Lung microvascular endothelial cell (primary cell): ENCODE data around the gene LEAP2. TPM values are rescaled to one million over a fixed set of nuclear protein-coding genes. Genes with fewer than 3 reads are reported as not detected.

Experiments
- DNase-seq, 2 donors: peaks; one replicate each; pipeline versions ENCODE4 v3.0.0 to v3.0.0-alpha.2; 2010; ENCODE audit warnings: low read depth in 2 of 2
- total RNA-seq: library from RNA; depleted of rRNA; stranded (reverse); fragments of >200 nt; gene quantifications from 2 replicates; pipeline ENCODE4 v1.2.1, GENCODE V29; 2014

LEAP2 gene
- total RNA-seq: under 0.01 TPM in 1 of 2 replicates, not detected in the other

- DNase-seq: peak in 1 of 2 donors; percentile 18
Observed at GRCh38 chr5:132873119-132873929, at the start of gene LEAP2. Gene LEAP2, plus strand, starts transcription at chr5:132873668. Its CDS starts 27 bp downstream, at chr5:132873695.

GRCh38 chr5:132824426-132824825 lies 49.0 kb upstream of the LEAP2 start:
- no peak for DNase-seq

GRCh38 chr5:132825033-132825833 lies 48.2 kb upstream of the LEAP2 start:
- DNase-seq: no peak

GRCh38 chr5:132825834-132826391 lies 47.6 kb upstream of the LEAP2 start:
- DNase-seq: no peak

- DNase-seq: peak in 1 of 2 donors; percentile 42
Observed at GRCh38 chr5:132826424-132827082, 46.9 kb upstream of the LEAP2 start.

GRCh38 chr5:132827943-132828673 lies 45.4 kb upstream of the LEAP2 start:
- no peak for DNase-seq

- DNase-seq: no peak
Observed at GRCh38 chr5:132828846-132829494, 44.5 kb upstream of the LEAP2 start.

- DNase-seq: peak; percentile 75 to 79
Observed at GRCh38 chr5:132829742-132830435, 43.6 kb upstream of the LEAP2 start.

GRCh38 chr5:132830436-132831094 lies 42.9 kb upstream of the LEAP2 start, which contains the start of gene SHROOM1:
Gene SHROOM1, minus strand, starts transcription at chr5:132830647. Its CDS starts 4,507 bp downstream, at chr5:132826140.
- DNase-seq: peak in 1 of 2 donors; percentile 53

GRCh38 chr5:132831095-132831860 lies 42.2 kb upstream of the LEAP2 start:
- no peak for DNase-seq

- DNase-seq: no peak
Observed at GRCh38 chr5:132832612-132833011, 40.9 kb upstream of the LEAP2 start.

GRCh38 chr5:132834057-132834456 lies 39.4 kb upstream of the LEAP2 start:
- DNase-seq: no peak

- DNase-seq: no peak
Observed at GRCh38 chr5:132836852-132837251, 36.6 kb upstream of the LEAP2 start.

GRCh38 chr5:132837868-132838267 lies 35.6 kb upstream of the LEAP2 start:
- no peak for DNase-seq

- no peak for DNase-seq
Observed at GRCh38 chr5:132838516-132839282, 34.8 kb upstream of the LEAP2 start.

- peak; percentile 37 to 84 for DNase-seq
Observed at GRCh38 chr5:132839426-132840301, 33.8 kb upstream of the LEAP2 start.

- DNase-seq: no peak
Observed at GRCh38 chr5:132840313-132840712, 33.2 kb upstream of the LEAP2 start.
